HEK293T (cell line): ENCODE measurements around the gene CRHR2.

Source experiments
- BHLHE40 ChIP-seq: fragments of 450-650 bp; IDR thresholded peaks from 2 replicates; pipeline ENCODE4 v1.6.1; 2016; ENCODE audit warnings: mild to moderate bottlenecking, moderate library complexity, borderline replicate concordance
- CTBP1 ChIP-seq: fragments of 450-650 bp; IDR thresholded peaks from 2 replicates; pipeline ENCODE4 v1.6.1; 2016; ENCODE audit warnings: borderline replicate concordance
- ELF4 ChIP-seq: fragments of 450-650 bp; IDR thresholded peaks from 2 replicates; pipeline ENCODE4 v1.6.1; 2017; ENCODE audit warnings: antibody characterized with exemption
- FOXK2 ChIP-seq: fragments of 450-650 bp; IDR thresholded peaks from 2 replicates; pipeline ENCODE4 v1.6.1; 2016; ENCODE audit warnings: mild to moderate bottlenecking
- FOXM1 ChIP-seq: fragments of 450-650 bp; IDR thresholded peaks from 2 replicates; pipeline ENCODE4 v1.6.1; 2017; ENCODE audit warnings: mild to moderate bottlenecking, borderline replicate concordance
- HDGF ChIP-seq: fragments of 450-650 bp; IDR thresholded peaks from 2 replicates; pipeline ENCODE4 v1.6.1; 2017; ENCODE audit warnings: antibody characterized with exemption, borderline replicate concordance
- L3MBTL2 ChIP-seq: fragments of 450-650 bp; conservative IDR thresholded peaks from 2 replicates; pipeline ENCODE4 v1.6.1; 2016; ENCODE audit warnings: mild to moderate bottlenecking
- NFRKB ChIP-seq: fragments of 450-650 bp; IDR thresholded peaks from 2 replicates; pipeline ENCODE4 v1.6.1; 2016; ENCODE audit warnings: mild to moderate bottlenecking, moderate library complexity
- PKNOX1 ChIP-seq: fragments of 450-650 bp; IDR thresholded peaks from 2 replicates; pipeline ENCODE4 v1.6.1; 2016
- SP1 ChIP-seq: fragments of 450-650 bp; IDR thresholded peaks from 2 replicates; pipeline ENCODE4 v1.6.1; 2017
- SUZ12 ChIP-seq: fragments of 450-650 bp; IDR thresholded peaks from 2 replicates; pipeline ENCODE4 v1.6.1; 2016; ENCODE audit warnings: mild to moderate bottlenecking
- TARDBP ChIP-seq: fragments of 450-650 bp; IDR thresholded peaks from 2 replicates; pipeline ENCODE4 v1.6.1; 2016
- ZNF384 ChIP-seq: fragments of 450-650 bp; IDR thresholded peaks from 2 replicates; pipeline ENCODE4 v1.6.1; 2016

- TF ChIP-seq SP1, result no peak
- TF ChIP-seq FOXK2, result no peak
- TF ChIP-seq CTBP1, result no peak
- TF ChIP-seq L3MBTL2, result no peak
- TF ChIP-seq HDGF, result no peak
- no peak for TF ChIP-seq FOXM1
- no peak for TF ChIP-seq SUZ12
- TF ChIP-seq ZNF384, result no peak
- no peak for TF ChIP-seq ELF4
- no peak for TF ChIP-seq BHLHE40
- no peak for TF ChIP-seq PKNOX1
- TF ChIP-seq TARDBP, result no peak
- no peak for TF ChIP-seq NFRKB
Observed at GRCh38 chr7:30663414-30663813, 18.8 kb downstream of the CRHR2 start.
